Dedifferentiated amniotic fluid mesenchymal stem cell (primary cell): Measurements from ENCODE around the gene TFAP2E.
A peak's percentile ranks its signal among the peaks of the same experiment; 100 is the strongest.

Source experiments
- DNase-seq: peaks from one replicate; pipeline ENCODE4 v3.0.0-alpha.2; 2016; ENCODE audit errors: extremely low spot score

Gene TFAP2E

GRCh38 chr1:35573198-35574124, at the start of gene TFAP2E:
Gene TFAP2E (plus strand): TSS chr1:35573314. CDS start chr1:35573578, 264 bp downstream.
- DNase-seq: no peak

GRCh38 chr1:35524106-35524505, 49.0 kb upstream of the TFAP2E start:
- no peak for DNase-seq

GRCh38 chr1:35530168-35530567, 42.9 kb upstream of the TFAP2E start:
- no peak for DNase-seq

GRCh38 chr1:35530946-35531345, 42.2 kb upstream of the TFAP2E start:
- no peak for DNase-seq

- no peak for DNase-seq
Measured at GRCh38 chr1:35531368-35531767, 41.7 kb upstream of the TFAP2E start.

GRCh38 chr1:35532497-35533223, 40.5 kb upstream of the TFAP2E start:
- DNase-seq: no peak

- DNase-seq: no peak
Measured at GRCh38 chr1:35533586-35533985, 39.5 kb upstream of the TFAP2E start.

- DNase-seq: no peak
Measured at GRCh38 chr1:35535243-35535642, 37.9 kb upstream of the TFAP2E start.

- DNase-seq: no peak
Measured at GRCh38 chr1:35536556-35537162, 36.5 kb upstream of the TFAP2E start.

- no peak for DNase-seq
Measured at GRCh38 chr1:35537806-35538205, 35.3 kb upstream of the TFAP2E start.

GRCh38 chr1:35539073-35539823, 33.9 kb upstream of the TFAP2E start:
- DNase-seq: no peak

GRCh38 chr1:35539824-35540261, 33.3 kb upstream of the TFAP2E start:
- peak; percentile 64 for DNase-seq

GRCh38 chr1:35544976-35545375, 28.1 kb upstream of the TFAP2E start:
- no peak for DNase-seq

GRCh38 chr1:35546614-35547013, 26.5 kb upstream of the TFAP2E start:
- DNase-seq: no peak

- no peak for DNase-seq
Measured at GRCh38 chr1:35553851-35554250, 19.3 kb upstream of the TFAP2E start.

- DNase-seq: no peak
Measured at GRCh38 chr1:35554266-35555211, 18.6 kb upstream of the TFAP2E start.

- no peak for DNase-seq
Measured at GRCh38 chr1:35555212-35555584, 17.9 kb upstream of the TFAP2E start.

- DNase-seq: no peak
Measured at GRCh38 chr1:35555601-35556477, 17.3 kb upstream of the TFAP2E start.

- no peak for DNase-seq
Measured at GRCh38 chr1:35556484-35557117, 16.5 kb upstream of the TFAP2E start.
